PC-9 (cell line): ENCODE data around the gene CDCA7. TPM values are rescaled to one million over a fixed set of nuclear protein-coding genes. Genes with fewer than 3 reads are reported as not detected.

ENCODE experiments used
- BruUV-seq: library from RNA; stranded (reverse); fragments of 400-500 nt; replicated peaks from 2 replicates; lab custom pipeline; 2021; lab: Mats Ljungman, UMichigan
- CTCF ChIA-PET: fragments of 300-600 bp; sonication (Branson Sonifier 250); formaldehyde crosslinking; loops from one replicate; lab custom pipeline; 2022; ENCODE audit warnings: antibody characterized with exemption; lab: Charles Lee
- POLR2A ChIA-PET: fragments of 300-600 bp; sonication (Branson Sonifier 250); formaldehyde crosslinking; loops from one replicate; lab custom pipeline; 2022; ENCODE audit warnings: antibody characterized with exemption; ENCODE audit not compliant: unreplicated experiment; lab: Charles Lee
- DNase-seq, 2 experiments: peaks; one replicate each; pipeline versions ENCODE4 v3.0.0 to v3.0.0-alpha.2; 2015 to 2022; ENCODE audit warnings: mixed read lengths in 1 of 2
- H2AFZ ChIP-seq: fragments of 200-600 bp; sonication (generic); 2 replicates; pipeline ENCODE4 v1.8.1; 2017; ENCODE audit warnings: antibody characterized with exemption
- H3F3A ChIP-seq: fragments of 200-600 bp; sonication (generic); 2 replicates; pipeline ENCODE4 v1.8.1; 2017; ENCODE audit warnings: antibody characterized with exemption, mild to moderate bottlenecking, low read depth; ENCODE audit not compliant: insufficient read depth
- H3K27ac ChIP-seq: fragments of 200-600 bp; sonication (generic); 2 replicates; pipeline ENCODE4 v1.6.1; 2016; ENCODE audit warnings: mixed run types
- H3K27me3 ChIP-seq: fragments of 200-600 bp; sonication (generic); 2 replicates; pipeline ENCODE4 v1.6.1; 2016; ENCODE audit warnings: low read depth, mixed run types; ENCODE audit not compliant: insufficient read depth
- H3K36me3 ChIP-seq: fragments of 200-600 bp; sonication (generic); 2 replicates; pipeline ENCODE4 v1.6.1; 2016; ENCODE audit warnings: low read depth, mixed run types
- H3K4me1 ChIP-seq: fragments of 200-600 bp; sonication (generic); replicated peaks from 2 replicates; pipeline ENCODE4 v1.6.1; 2016; ENCODE audit warnings: mixed run types; ENCODE audit not compliant: insufficient read depth
- H3K4me2 ChIP-seq: fragments of 200-600 bp; sonication (generic); 2 replicates; pipeline ENCODE4 v1.6.1; 2017; ENCODE audit warnings: mixed run types
- H3K4me3 ChIP-seq: fragments of 200-600 bp; sonication (generic); 2 replicates; pipeline ENCODE4 v1.6.1; 2016; ENCODE audit warnings: mixed run types
- H3K79me2 ChIP-seq: fragments of 200-600 bp; sonication (generic); 2 replicates; pipeline ENCODE4 v1.6.1; 2017; ENCODE audit warnings: low read depth, mixed run types
- H3K9me2 ChIP-seq: fragments of 200-600 bp; sonication (generic); 2 replicates; pipeline ENCODE4 v1.8.1; 2017; ENCODE audit warnings: mild to moderate bottlenecking; ENCODE audit not compliant: insufficient read depth
- H3K9me3 ChIP-seq: fragments of 200-600 bp; sonication (generic); 2 replicates; pipeline ENCODE4 v1.8.1; 2016; ENCODE audit warnings: low read depth; ENCODE audit not compliant: insufficient read depth
- H4K20me1 ChIP-seq: fragments of 200-600 bp; sonication (generic); 2 replicates; pipeline ENCODE4 v1.8.1; 2017; ENCODE audit not compliant: insufficient read depth
- CTCF ChIP-seq: fragments of 200-600 bp; sonication (generic); conservative IDR thresholded peaks from 2 replicates; pipeline ENCODE4 v1.6.1; 2017; ENCODE audit warnings: mixed run types, antibody characterized with exemption, mild to moderate bottlenecking, moderate library complexity
- EZH2 ChIP-seq: fragments of 200-600 bp; sonication (generic); IDR thresholded peaks from 2 replicates; pipeline ENCODE4 v1.8.0; 2017; ENCODE audit warnings: antibody characterized with exemption, low read depth
- intact Hi-C: fragments of 100-400 bp; cut with micrococcal nuclease; formaldehyde crosslinking; loops from one replicate; pipeline ENCODE4 v1.10.0; 2022; ENCODE audit not compliant: unreplicated experiment
- total RNA-seq: library from RNA; stranded (reverse); gene quantifications from 2 replicates; pipeline ENCODE4 v1.2.3, GENCODE V29; 2021

The CDCA7 gene
- total RNA-seq, 1 experiment from 2014 or later, result 34.2 TPM

- no peak overlapping the region for H3K4me2 ChIP-seq
- no peak overlapping the region for H2AFZ ChIP-seq
- H4K20me1 ChIP-seq, result no peaks in the 10 kb centered on the region; the same call in 1 of the 2 replicates
- H3K27me3 ChIP-seq, result no peaks in the 10 kb centered on the region
- peaks cover 40% of the 10 kb centered on the region for H3K79me2 ChIP-seq
- no peaks in the 10 kb centered on the region for H3K9me2 ChIP-seq
- no TSS peak for BruUV-seq
- ChIA-PET POLR2A (no interaction called here), CTCF (interaction anchor here (0.7 kb wide), 1 partner anchor 390 kb away, joined by 7 read pairs; no protein-coding TSS in a partner anchor)
- no peak overlapping the region for H3K4me3 ChIP-seq
- TF ChIP-seq EZH2 (no peak), CTCF (no peak)
- peaks cover 20% of the 10 kb centered on the region for H3K4me1 ChIP-seq
- H3K27ac ChIP-seq, result no peak overlapping the region
- no peaks in the 10 kb centered on the region for H3K9me3 ChIP-seq
- peaks cover 21% of the 10 kb centered on the region for H3K36me3 ChIP-seq
- no peaks in the 10 kb centered on the region for H3F3A ChIP-seq
- intact Hi-C loops, result loop anchor here (10.0 kb wide), 1 partner anchor 333 kb away; no protein-coding TSS in a partner anchor
- DNase-seq, result no peak
Measured at GRCh38 chr2:173357346-173357745, 2.7 kb downstream of the CDCA7 start.

GRCh38 chr2:173358616-173359015 lies 3.9 kb downstream of the CDCA7 start:
- Histone ChIP-seq H4K20me1 (no peaks in the 10 kb centered on the region; the same call in 1 of the 2 replicates), H3K27ac (no peak overlapping the region), H3K9me3 (no peaks in the 10 kb centered on the region), H3K4me3 (no peak overlapping the region), H3F3A (no peaks in the 10 kb centered on the region), H3K27me3 (no peaks in the 10 kb centered on the region), H3K36me3 (peaks cover 27% of the 10 kb centered on the region), H2AFZ (no peak overlapping the region), H3K79me2 (peaks cover 40% of the 10 kb centered on the region), H3K9me2 (no peaks in the 10 kb centered on the region), H3K4me2 (no peak overlapping the region), H3K4me1 (peaks cover 17% of the 10 kb centered on the region)
- DNase-seq, result no peak
- ChIA-PET POLR2A (no interaction called here), CTCF (no interaction called here)
- no TSS peak for BruUV-seq
- TF ChIP-seq CTCF, result no peak
- no peak for TF ChIP-seq EZH2
- intact Hi-C loops, result loop anchor here (10.0 kb wide), 1 partner anchor 334 kb away; no protein-coding TSS in a partner anchor

GRCh38 chr2:173359231-173359630 lies 4.6 kb downstream of the CDCA7 start:
- Histone ChIP-seq H3K9me3 (no peaks in the 10 kb centered on the region), H3K27me3 (no peaks in the 10 kb centered on the region), H4K20me1 (no peaks in the 10 kb centered on the region; the same call in 1 of the 2 replicates), H3F3A (no peaks in the 10 kb centered on the region), H2AFZ (no peak overlapping the region), H3K36me3 (peaks cover 33% of the 10 kb centered on the region), H3K4me3 (no peak overlapping the region), H3K27ac (no peak overlapping the region), H3K4me2 (no peak overlapping the region), H3K79me2 (peaks cover 40% of the 10 kb centered on the region), H3K9me2 (no peaks in the 10 kb centered on the region), H3K4me1 (peaks cover 11% of the 10 kb centered on the region)
- intact Hi-C loops, result loop anchor here (10.0 kb wide), 1 partner anchor 334 kb away; no protein-coding TSS in a partner anchor
- no peak for TF ChIP-seq EZH2
- TF ChIP-seq CTCF, result no peak
- ChIA-PET CTCF (no interaction called here), POLR2A (no interaction called here)
- DNase-seq, result no peak
- BruUV-seq, result no TSS peak
